Natural killer cell (primary cell): Measurements from ENCODE around the gene NODAL. TPM values are rescaled to one million over a fixed set of nuclear protein-coding genes. Genes with fewer than 3 reads are reported as not detected.

Experiments used
- ATAC-seq, 3 donors: fragments of 150-1000 bp in 2 of 3; fragments of 200-7000 bp in 1 of 3; cut with Tn5 transposase; 1 replicate in 1 of 3; 2 replicates in 2 of 3; pipeline ENCODE4 v1.10.0; 2021; ENCODE audit warnings: mild to moderate bottlenecking in 2 of 3, moderate library complexity in 2 of 3
- DNase-seq, 2 donors: peaks; one replicate each; pipeline versions ENCODE4 v3.0.0 to v3.0.0-alpha.2; 2013 to 2021; ENCODE audit warnings: mixed read lengths in 1 of 2
- H3K27ac ChIP-seq: one replicate; pipeline ENCODE4 v1.5.1; 2013; ENCODE audit warnings: mild to moderate bottlenecking, low read length
- H3K27me3 ChIP-seq: one replicate; pipeline ENCODE4 v1.6.1; 2013; ENCODE audit warnings: low read length; ENCODE audit not compliant: control insufficient read depth, insufficient read depth
- H3K36me3 ChIP-seq: one replicate; pipeline ENCODE4 v1.6.1; 2013; ENCODE audit warnings: low read length; ENCODE audit not compliant: control insufficient read depth, insufficient read depth
- H3K4me1 ChIP-seq: one replicate; pipeline ENCODE4 v1.6.1; 2013; ENCODE audit warnings: low read length; ENCODE audit not compliant: control insufficient read depth, insufficient read depth
- H3K4me3 ChIP-seq: one replicate; pipeline ENCODE4 v1.5.1; 2013; ENCODE audit warnings: low read length
- H3K9me3 ChIP-seq: one replicate; pipeline ENCODE4 v1.6.1; 2013; ENCODE audit warnings: low read length; ENCODE audit not compliant: control insufficient read depth, insufficient read depth
- H3K27ac Mint-ChIP-seq, 2 donors: one replicate each; pipeline ENCODE4 v1.8.0; 2022; ENCODE audit warnings: mild to moderate bottlenecking in 2 of 2, mixed read lengths in 2 of 2, moderate library complexity in 1 of 2
- H3K27me3 Mint-ChIP-seq, 2 donors: one replicate each; pipeline ENCODE4 v1.8.0; 2022; ENCODE audit warnings: low read depth in 2 of 2, mixed read lengths in 2 of 2
- H3K36me3 Mint-ChIP-seq: one replicate; pipeline ENCODE4 v1.8.0; 2022; ENCODE audit warnings: mixed read lengths
- H3K4me1 Mint-ChIP-seq, 2 donors: one replicate each; pipeline ENCODE4 v1.8.0; 2022; ENCODE audit warnings: mixed read lengths in 2 of 2
- H3K4me3 Mint-ChIP-seq: one replicate; pipeline ENCODE4 v1.8.0; 2022; ENCODE audit warnings: mild to moderate bottlenecking, moderate library complexity, mixed read lengths
- H3K9me3 Mint-ChIP-seq, 2 donors: one replicate each; pipeline ENCODE4 v1.8.0; 2022; ENCODE audit warnings: mixed read lengths in 2 of 2
- CTCF ChIP-seq: fragments of 200-600 bp; IDR thresholded peaks from one replicate; pipeline ENCODE4 v1.8.0; 2022; ENCODE audit warnings: antibody characterized with exemption
- WGBS: methylation state at CpG from one replicate; pipeline ENCODE4 v1.1.7; 2013; ENCODE audit warnings: missing lambda C conversion rate; ENCODE audit not compliant: insufficient coverage; 5-methylcytosine and 5-hydroxymethylcytosine counted together
- intact Hi-C: fragments of 100-400 bp; cut with micrococcal nuclease; formaldehyde crosslinking; loops from one replicate; pipeline ENCODE4 v1.14.2; 2022
- total RNA-seq, 4 donors: library from RNA; stranded (reverse); fragments of 120-200 nt in 1 of 4; gene quantifications; one replicate each; pipeline versions ENCODE4 v1.2.3 to v1.2.4, GENCODE V29; 2013 to 2022

The NODAL gene
- total RNA-seq, 3 donors from 2014 or later (not counting 1 experiment from before 2014, with no cell fraction given) = not detected

- Mint-ChIP-seq H3K27ac (no peak overlapping the region), H3K36me3 (no peaks in the 10 kb centered on the region), H3K4me1 (no peaks in the 10 kb centered on the region), H3K9me3 (no peaks in the 10 kb centered on the region), H3K4me3 (no peak overlapping the region), H3K27me3 (peaks cover 17 to 27% of the 10 kb centered on the region in 2 donors)
- no peak overlapping the region for H3K4me3 ChIP-seq
- no peak for TF ChIP-seq CTCF
- H3K9me3 ChIP-seq = no peaks in the 10 kb centered on the region
- intact Hi-C loops = no loop called here
- no peaks in the 10 kb centered on the region for H3K36me3 ChIP-seq
- DNase-seq (no peak), ATAC-seq (no peak)
- H3K27me3 ChIP-seq = peaks cover 10% of the 10 kb centered on the region
- WGBS = 79% methylated on average over 6 of the region's 6 CpGs
- peaks cover 5% of the 10 kb centered on the region for H3K4me1 ChIP-seq
- no peak overlapping the region for H3K27ac ChIP-seq
These were observed 13.7 kb upstream of the NODAL start for GRCh38 chr10:70455213-70455630.

GRCh38 chr10:70448236-70448635 is 6.8 kb upstream of the NODAL start:
- Mint-ChIP-seq H3K36me3 (no peaks in the 10 kb centered on the region), H3K9me3 (no peaks in the 10 kb centered on the region), H3K4me1 (no peaks in the 10 kb centered on the region), H3K27me3 (no peaks in the 10 kb centered on the region), H3K27ac (no peak overlapping the region), H3K4me3 (no peak overlapping the region)
- no peaks in the 10 kb centered on the region for H3K4me1 ChIP-seq
- H3K27me3 ChIP-seq = peaks cover under 1% of the 10 kb centered on the region
- no peak overlapping the region for H3K4me3 ChIP-seq
- TF ChIP-seq CTCF = no peak
- DNase-seq = no peak
- no peak for ATAC-seq
- H3K36me3 ChIP-seq = no peaks in the 10 kb centered on the region
- 88% methylated on average over 2 of the region's 2 CpGs for WGBS
- intact Hi-C loops = no loop called here
- H3K27ac ChIP-seq = no peak overlapping the region
- no peaks in the 10 kb centered on the region for H3K9me3 ChIP-seq

GRCh38 chr10:70445718-70446657 is 4.5 kb upstream of the NODAL start:
- Mint-ChIP-seq H3K9me3 (no peaks in the 10 kb centered on the region), H3K36me3 (no peaks in the 10 kb centered on the region), H3K4me1 (peaks cover 1 to 11% of the 10 kb centered on the region in 2 donors), H3K27me3 (peaks cover 11 to 14% of the 10 kb centered on the region in 2 donors), H3K4me3 (no peak overlapping the region), H3K27ac (no peak overlapping the region)
- peaks cover 9% of the 10 kb centered on the region for H3K4me1 ChIP-seq
- intact Hi-C loops = no loop called here
- 79% methylated on average over 7 of the region's 8 CpGs for WGBS
- H3K36me3 ChIP-seq = no peaks in the 10 kb centered on the region
- H3K9me3 ChIP-seq = no peaks in the 10 kb centered on the region
- H3K27ac ChIP-seq = no peak overlapping the region
- H3K4me3 ChIP-seq = no peak overlapping the region
- DNase-seq (no peak), ATAC-seq (no peak)
- peaks cover 19% of the 10 kb centered on the region for H3K27me3 ChIP-seq
- TF ChIP-seq CTCF = no peak
